CD4-positive, alpha-beta memory T cell (primary cell): Measurements from ENCODE around the gene LRRC10B. TPM values are rescaled to one million over a fixed set of nuclear protein-coding genes. Genes with fewer than 3 reads are reported as not detected.

Experiments used
- CTCF ChIA-PET: fragments of 350-600 bp; sonication (Branson Sonifier 250); formaldehyde crosslinking; loops from one replicate; lab custom pipeline; 2021; ENCODE audit warnings: inconsistent platforms; ENCODE audit not compliant: partially characterized antibody; lab: Charles Lee
- POLR2A ChIA-PET: fragments of 350-600 bp; sonication (Branson Sonifier 250); formaldehyde crosslinking; loops from one replicate; lab custom pipeline; 2021; ENCODE audit not compliant: partially characterized antibody; lab: Charles Lee
- DNase-seq, 5 donors: peaks; one replicate each; pipeline versions ENCODE4 v3.0.0 to v3.0.0-alpha.2; 2020 to 2022; ENCODE audit warnings: mixed read lengths in 1 of 5
- H3K27ac ChIP-seq: one replicate; pipeline ENCODE4 v1.7.0; 2013; ENCODE audit warnings: low read depth, low read length
- H3K27me3 ChIP-seq: 2 replicates; pipeline ENCODE4 v1.7.0; 2013; ENCODE audit warnings: mild to moderate bottlenecking, low read length, moderate library complexity; ENCODE audit not compliant: insufficient read depth
- H3K36me3 ChIP-seq: 2 replicates; pipeline ENCODE4 v1.7.0; 2013; ENCODE audit warnings: mild to moderate bottlenecking, low read length, moderate library complexity; ENCODE audit not compliant: insufficient read depth
- H3K4me1 ChIP-seq: 2 replicates; pipeline ENCODE4 v1.7.0; 2013; ENCODE audit warnings: mild to moderate bottlenecking, low read length, moderate library complexity; ENCODE audit not compliant: insufficient read depth
- H3K4me3 ChIP-seq, 2 donors: one replicate each; pipeline ENCODE4 v1.7.0; 2013; ENCODE audit warnings: low read length in 2 of 2, mild to moderate bottlenecking in 1 of 2
- H3K9me3 ChIP-seq, 2 donors: one replicate each; pipeline ENCODE4 v1.7.0; 2013; ENCODE audit warnings: low read length in 2 of 2, control low read depth in 1 of 2; ENCODE audit not compliant: control insufficient read depth in 1 of 2
- H3K27ac Mint-ChIP-seq, 7 donors: one replicate each; pipeline ENCODE4 v1.8.0; 2020 to 2021; ENCODE audit warnings: mixed read lengths in 7 of 7, mild to moderate bottlenecking in 6 of 7, inconsistent platforms in 3 of 7, moderate library complexity in 3 of 7
- H3K27me3 Mint-ChIP-seq, 2 donors: one replicate each; pipeline ENCODE4 v1.8.0; 2020 to 2021; ENCODE audit warnings: mixed read lengths in 2 of 2
- H3K36me3 Mint-ChIP-seq, 2 donors: one replicate each; pipeline ENCODE4 v1.8.0; 2020 to 2021; ENCODE audit warnings: mixed read lengths in 2 of 2, inconsistent platforms in 1 of 2, mild to moderate bottlenecking in 1 of 2
- H3K4me1 Mint-ChIP-seq, 4 donors: one replicate each; pipeline ENCODE4 v1.8.0; 2020 to 2021; ENCODE audit warnings: mixed read lengths in 4 of 4, mild to moderate bottlenecking in 1 of 4
- H3K4me3 Mint-ChIP-seq, 8 donors: one replicate each; pipeline ENCODE4 v1.8.0; 2020 to 2021; ENCODE audit warnings: mixed read lengths in 8 of 8, mild to moderate bottlenecking in 7 of 8, moderate library complexity in 6 of 8, inconsistent platforms in 3 of 8
- H3K9me3 Mint-ChIP-seq, 8 donors: one replicate each; pipeline ENCODE4 v1.8.0; 2020 to 2021; ENCODE audit warnings: mixed read lengths in 8 of 8, mild to moderate bottlenecking in 5 of 8, inconsistent platforms in 3 of 8, moderate library complexity in 1 of 8
- intact Hi-C: fragments of 100-400 bp; cut with micrococcal nuclease; formaldehyde crosslinking; loops from one replicate; pipeline ENCODE4 v1.15.1; 2023
- polyA plus RNA-seq, 2 donors: library from polyadenylated mRNA; unstranded; fragments of 300-500 nt; fragmentation: Illumina TruSeq; gene quantifications; one replicate each; pipeline ENCODE4 v1.2.3, GENCODE V29; 2021
- total RNA-seq, 2 experiments: library from RNA; stranded (reverse); gene quantifications; one replicate each; pipeline ENCODE4 v1.2.3, GENCODE V29; 2021

LRRC10B gene
- total and polyA plus RNA-seq, 4 experiments from 2014 or later = not detected

- H3K4me1 ChIP-seq = no peaks in the 10 kb centered on the region
- Mint-ChIP-seq H3K27me3 (no peaks in the 10 kb centered on the region), H3K4me1 (peaks cover 0 to 6% (median 0%) of the 10 kb centered on the region in 4 donors), H3K27ac (no peak overlapping the region), H3K36me3 (peaks cover 0 to 14% of the 10 kb centered on the region in 2 donors), H3K9me3 (no peaks in the 10 kb centered on the region), H3K4me3 (no peak overlapping the region)
- ChIA-PET CTCF (interaction anchor here (1.3 kb wide), 1 partner anchor 11 kb away, joined by 4 read pairs; no protein-coding TSS in a partner anchor), POLR2A (no interaction called here)
- DNase-seq = no peak
- H3K27ac ChIP-seq = no peak overlapping the region
- no peaks in the 10 kb centered on the region for H3K9me3 ChIP-seq
- no peaks in the 10 kb centered on the region for H3K27me3 ChIP-seq
- no peaks in the 10 kb centered on the region for H3K36me3 ChIP-seq
- intact Hi-C loops = no loop called here
- no peak overlapping the region for H3K4me3 ChIP-seq
Observed at GRCh38 chr11:61486011-61486620, 22.4 kb upstream of the LRRC10B start.

GRCh38 chr11:61486779-61487178, 21.8 kb upstream of the LRRC10B start:
- no peaks in the 10 kb centered on the region for H3K9me3 ChIP-seq
- ChIA-PET POLR2A (no interaction called here), CTCF (interaction anchor here (2.8 kb wide), 1 partner anchor 30 kb away, joined by 14 read pairs; no protein-coding TSS in a partner anchor)
- H3K27me3 Mint-ChIP-seq = no peaks in the 10 kb centered on the region
- H3K36me3 ChIP-seq = no peaks in the 10 kb centered on the region
- H3K4me3 ChIP-seq = no peak overlapping the region
- H3K27me3 ChIP-seq = no peaks in the 10 kb centered on the region
- no peaks in the 10 kb centered on the region for H3K4me1 ChIP-seq
- intact Hi-C loops = no loop called here
- H3K27ac Mint-ChIP-seq = peak overlapping the region in 1 of 7 donors; percentile 44
- H3K36me3 Mint-ChIP-seq = peaks cover 0 to 14% of the 10 kb centered on the region in 2 donors
- no peaks in the 10 kb centered on the region for H3K9me3 Mint-ChIP-seq
- H3K4me1 Mint-ChIP-seq = no peaks in the 10 kb centered on the region
- no peak overlapping the region for H3K4me3 Mint-ChIP-seq
- H3K27ac ChIP-seq = no peak overlapping the region
- no peak for DNase-seq

GRCh38 chr11:61487342-61488025, 21.1 kb upstream of the LRRC10B start:
- Mint-ChIP-seq H3K9me3 (no peaks in the 10 kb centered on the region), H3K4me3 (no peak overlapping the region), H3K27ac (no peak overlapping the region), H3K27me3 (peaks cover 0 to 3% of the 10 kb centered on the region in 2 donors), H3K4me1 (no peaks in the 10 kb centered on the region), H3K36me3 (peaks cover 0 to 14% of the 10 kb centered on the region in 2 donors)
- Histone ChIP-seq H3K4me3 (no peak overlapping the region), H3K9me3 (no peaks in the 10 kb centered on the region), H3K27me3 (no peaks in the 10 kb centered on the region), H3K36me3 (no peaks in the 10 kb centered on the region), H3K4me1 (no peaks in the 10 kb centered on the region), H3K27ac (no peak overlapping the region)
- no peak for DNase-seq
- ChIA-PET POLR2A (no interaction called here), CTCF (interaction anchor here (0.6 to 2.8 kb wide), 2 partner anchors 30 to 1836 kb away, joined by 4 to 14 read pairs; no protein-coding TSS in a partner anchor)
- intact Hi-C loops = no loop called here

GRCh38 chr11:61488651-61489291, 19.8 kb upstream of the LRRC10B start:
- no peak overlapping the region for H3K27ac ChIP-seq
- no peak overlapping the region for H3K4me3 ChIP-seq
- no peak overlapping the region for H3K4me3 Mint-ChIP-seq
- no peak for DNase-seq
- ChIA-PET CTCF (interaction anchor here (0.6 to 2.8 kb wide), 3 partner anchors 11 to 28 kb away, joined by 3 to 14 read pairs (median 5); no protein-coding TSS in a partner anchor), POLR2A (interaction anchor here (0.7 kb wide), 1 partner anchor 38 kb away, joined by 3 read pairs; no protein-coding TSS in a partner anchor)
- no peaks in the 10 kb centered on the region for H3K27me3 ChIP-seq
- intact Hi-C loops = no loop called here
- no peaks in the 10 kb centered on the region for H3K36me3 ChIP-seq
- peaks cover 0 to 3% of the 10 kb centered on the region in 2 donors for H3K27me3 Mint-ChIP-seq
- peaks cover 0 to 14% of the 10 kb centered on the region in 2 donors for H3K36me3 Mint-ChIP-seq
- no peak overlapping the region for H3K27ac Mint-ChIP-seq
- no peaks in the 10 kb centered on the region for H3K4me1 ChIP-seq
- H3K9me3 Mint-ChIP-seq = no peaks in the 10 kb centered on the region
- H3K4me1 Mint-ChIP-seq = no peaks in the 10 kb centered on the region
- no peaks in the 10 kb centered on the region for H3K9me3 ChIP-seq

GRCh38 chr11:61489833-61490721, 18.5 kb upstream of the LRRC10B start:
- DNase-seq = no peak
- Histone ChIP-seq H3K27me3 (no peaks in the 10 kb centered on the region), H3K4me3 (no peak overlapping the region), H3K36me3 (no peaks in the 10 kb centered on the region), H3K27ac (no peak overlapping the region), H3K9me3 (no peaks in the 10 kb centered on the region), H3K4me1 (no peaks in the 10 kb centered on the region)
- Mint-ChIP-seq H3K4me1 (no peaks in the 10 kb centered on the region), H3K36me3 (peaks cover 0 to 14% of the 10 kb centered on the region in 2 donors), H3K9me3 (no peaks in the 10 kb centered on the region), H3K27me3 (peaks cover 0 to 3% of the 10 kb centered on the region in 2 donors), H3K27ac (no peak overlapping the region), H3K4me3 (no peak overlapping the region)
- intact Hi-C loops = no loop called here
- POLR2A ChIA-PET = no interaction called here
- CTCF ChIA-PET = interaction anchor here (0.9 kb wide), 1 partner anchor 12 kb away, joined by 5 read pairs; no protein-coding TSS in a partner anchor

GRCh38 chr11:61491736-61492395, 16.7 kb upstream of the LRRC10B start:
- Mint-ChIP-seq H3K4me1 (no peaks in the 10 kb centered on the region), H3K36me3 (peaks cover 0 to 9% of the 10 kb centered on the region in 2 donors), H3K27ac (no peak overlapping the region), H3K27me3 (peaks cover 0 to 3% of the 10 kb centered on the region in 2 donors), H3K9me3 (no peaks in the 10 kb centered on the region), H3K4me3 (peak overlapping the region in 1 of 8 donors; percentile 13)
- CTCF ChIA-PET = interaction anchor here (0.7 kb wide), 1 partner anchor 40 kb away, joined by 3 read pairs; no protein-coding TSS in a partner anchor
- H3K4me3 ChIP-seq = no peak overlapping the region
- no peak for DNase-seq
- H3K36me3 ChIP-seq = no peaks in the 10 kb centered on the region
- no peaks in the 10 kb centered on the region for H3K9me3 ChIP-seq
- H3K27me3 ChIP-seq = no peaks in the 10 kb centered on the region
- POLR2A ChIA-PET = no interaction called here
- intact Hi-C loops = no loop called here
- H3K4me1 ChIP-seq = no peaks in the 10 kb centered on the region
- H3K27ac ChIP-seq = no peak overlapping the region
